A673 (cell line): Measurements from ENCODE around the gene SINHCAF. TPM values are rescaled to one million over a fixed set of nuclear protein-coding genes. Genes with fewer than 3 reads are reported as not detected.

ENCODE experiments used
- BruUV-seq: library from RNA; stranded (reverse); fragments of 400-500 nt; replicated peaks from 2 replicates; lab custom pipeline; 2021; lab: Mats Ljungman, UMichigan
- CTCF ChIA-PET: fragments of 300-600 bp; sonication (Branson Sonifier 250); formaldehyde crosslinking; loops from one replicate; lab custom pipeline; 2022; ENCODE audit warnings: antibody characterized with exemption; lab: Charles Lee
- POLR2A ChIA-PET: fragments of 300-600 bp; sonication (Branson Sonifier 250); formaldehyde crosslinking; loops from one replicate; lab custom pipeline; 2022; ENCODE audit warnings: antibody characterized with exemption; ENCODE audit not compliant: low non-redundant PET; lab: Charles Lee
- DNase-seq: peaks from one replicate; pipeline ENCODE4 v3.0.0-alpha.2; 2015; ENCODE audit warnings: low spot score
- H3K27ac ChIP-seq: fragments of 200-600 bp; sonication (generic); 2 replicates; pipeline ENCODE4 v1.5.1; 2016; ENCODE audit warnings: mixed run types, low read depth, mild to moderate bottlenecking, mixed read lengths, antibody characterized with exemption, low read length; ENCODE audit not compliant: poor library complexity, severe bottlenecking
- H3K27me3 ChIP-seq: fragments of 200-600 bp; sonication (generic); replicated peaks from 2 replicates; pipeline ENCODE4 v1.6.1; 2017; ENCODE audit warnings: mixed run types, low read depth, mild to moderate bottlenecking, mixed read lengths, antibody characterized with exemption, low read length; ENCODE audit not compliant: insufficient read depth, poor library complexity
- H3K36me3 ChIP-seq: fragments of 200-600 bp; sonication (generic); 2 replicates; pipeline ENCODE4 v1.6.1; 2016; ENCODE audit warnings: mixed run types, mild to moderate bottlenecking, mixed read lengths, antibody characterized with exemption, low read length; ENCODE audit not compliant: insufficient read depth, poor library complexity, severe bottlenecking
- H3K4me1 ChIP-seq: fragments of 200-600 bp; sonication (generic); 2 replicates; pipeline ENCODE4 v1.6.1; 2017; ENCODE audit warnings: mixed run types, mild to moderate bottlenecking, mixed read lengths, antibody characterized with exemption, low read length; ENCODE audit not compliant: insufficient read depth, poor library complexity, severe bottlenecking
- H3K4me3 ChIP-seq: fragments of 200-600 bp; sonication (generic); 2 replicates; pipeline ENCODE4 v1.5.1; 2016; ENCODE audit warnings: low read depth, mixed run types, mild to moderate bottlenecking, mixed read lengths, low read length; ENCODE audit not compliant: poor library complexity, severe bottlenecking
- H3K9me3 ChIP-seq: fragments of 200-600 bp; sonication (generic); 2 replicates; pipeline ENCODE4 v1.6.1; 2016; ENCODE audit warnings: mixed run types, low read depth, mild to moderate bottlenecking, mixed read lengths, antibody characterized with exemption, low read length; ENCODE audit not compliant: poor library complexity, severe bottlenecking
- EZH2 ChIP-seq: fragments of 200-600 bp; sonication (generic); IDR thresholded peaks from 2 replicates; pipeline ENCODE4 v1.6.1; 2017; ENCODE audit warnings: borderline replicate concordance, low read depth, mild to moderate bottlenecking, mixed read lengths, antibody characterized with exemption, low read length; ENCODE audit not compliant: poor library complexity, severe bottlenecking
- intact Hi-C: fragments of 100-400 bp; cut with micrococcal nuclease; formaldehyde crosslinking; loops from one replicate; pipeline ENCODE4 v1.10.0; 2022; ENCODE audit not compliant: unreplicated experiment
- total RNA-seq: library from RNA; stranded (reverse); gene quantifications from 2 replicates; pipeline ENCODE4 v1.2.3, GENCODE V29; 2021
- TF ChIP-seq, protein P1 (sequence below): fragments of 300-800, 200-600 bp; sonication (generic); conservative IDR thresholded peaks from 2 replicates; pipeline ENCODE4 v1.5.1; 2017; ENCODE audit warnings: low read depth, mild to moderate bottlenecking, antibody characterized with exemption, low read length, moderate library complexity, mixed read lengths

The SINHCAF gene
- total RNA-seq, 1 experiment from 2014 or later, result 137 TPM

DNA sequence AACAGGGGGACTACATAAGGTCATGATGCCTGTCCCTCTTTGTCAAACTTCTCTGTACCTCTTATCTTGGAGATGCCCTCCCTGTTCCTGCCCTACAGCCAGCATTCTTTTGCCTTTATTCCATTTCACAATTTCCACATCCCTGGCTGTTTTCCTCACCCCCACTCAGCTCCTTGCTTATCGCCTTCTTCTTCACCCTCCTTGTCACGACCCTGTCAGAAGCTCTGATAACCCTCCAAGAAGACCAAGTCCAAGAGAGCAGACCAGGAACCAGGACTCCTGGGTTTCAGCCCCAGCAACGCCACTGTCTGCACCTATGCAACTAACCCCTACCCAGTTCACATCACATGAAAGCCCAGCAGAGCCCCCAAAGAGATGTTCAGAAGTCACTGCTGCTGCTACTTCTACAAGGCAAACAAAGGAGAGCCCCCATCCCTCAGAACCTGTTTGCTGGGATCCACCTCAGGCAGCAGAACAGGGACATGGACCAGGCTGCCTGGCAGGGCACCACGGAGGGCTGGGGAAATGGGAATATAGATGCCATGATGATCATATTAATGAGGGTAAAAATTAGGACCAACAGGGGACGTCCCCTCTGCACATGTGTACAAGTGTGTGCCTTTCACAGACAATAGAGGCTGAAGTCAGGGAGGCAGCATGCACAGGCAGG lies 92.8 kb downstream of the SINHCAF start:
- Histone ChIP-seq H3K4me3 (no peak overlapping the region), H3K36me3 (no peaks in the 10 kb centered on the region), H3K9me3 (no peaks in the 10 kb centered on the region), H3K27me3 (no peaks in the 10 kb centered on the region), H3K4me1 (no peaks in the 10 kb centered on the region), H3K27ac (no peak overlapping the region)
- no peak for DNase-seq
- TF ChIP-seq, protein P1, sequence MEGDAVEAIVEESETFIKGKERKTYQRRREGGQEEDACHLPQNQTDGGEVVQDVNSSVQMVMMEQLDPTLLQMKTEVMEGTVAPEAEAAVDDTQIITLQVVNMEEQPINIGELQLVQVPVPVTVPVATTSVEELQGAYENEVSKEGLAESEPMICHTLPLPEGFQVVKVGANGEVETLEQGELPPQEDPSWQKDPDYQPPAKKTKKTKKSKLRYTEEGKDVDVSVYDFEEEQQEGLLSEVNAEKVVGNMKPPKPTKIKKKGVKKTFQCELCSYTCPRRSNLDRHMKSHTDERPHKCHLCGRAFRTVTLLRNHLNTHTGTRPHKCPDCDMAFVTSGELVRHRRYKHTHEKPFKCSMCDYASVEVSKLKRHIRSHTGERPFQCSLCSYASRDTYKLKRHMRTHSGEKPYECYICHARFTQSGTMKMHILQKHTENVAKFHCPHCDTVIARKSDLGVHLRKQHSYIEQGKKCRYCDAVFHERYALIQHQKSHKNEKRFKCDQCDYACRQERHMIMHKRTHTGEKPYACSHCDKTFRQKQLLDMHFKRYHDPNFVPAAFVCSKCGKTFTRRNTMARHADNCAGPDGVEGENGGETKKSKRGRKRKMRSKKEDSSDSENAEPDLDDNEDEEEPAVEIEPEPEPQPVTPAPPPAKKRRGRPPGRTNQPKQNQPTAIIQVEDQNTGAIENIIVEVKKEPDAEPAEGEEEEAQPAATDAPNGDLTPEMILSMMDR, result no peak
- no peak for TF ChIP-seq EZH2
- CTCF ChIA-PET, result no interaction called here
- intact Hi-C loops, result no loop called here
- POLR2A ChIA-PET, result no interaction called here
- BruUV-seq, result no TSS peak

DNA sequence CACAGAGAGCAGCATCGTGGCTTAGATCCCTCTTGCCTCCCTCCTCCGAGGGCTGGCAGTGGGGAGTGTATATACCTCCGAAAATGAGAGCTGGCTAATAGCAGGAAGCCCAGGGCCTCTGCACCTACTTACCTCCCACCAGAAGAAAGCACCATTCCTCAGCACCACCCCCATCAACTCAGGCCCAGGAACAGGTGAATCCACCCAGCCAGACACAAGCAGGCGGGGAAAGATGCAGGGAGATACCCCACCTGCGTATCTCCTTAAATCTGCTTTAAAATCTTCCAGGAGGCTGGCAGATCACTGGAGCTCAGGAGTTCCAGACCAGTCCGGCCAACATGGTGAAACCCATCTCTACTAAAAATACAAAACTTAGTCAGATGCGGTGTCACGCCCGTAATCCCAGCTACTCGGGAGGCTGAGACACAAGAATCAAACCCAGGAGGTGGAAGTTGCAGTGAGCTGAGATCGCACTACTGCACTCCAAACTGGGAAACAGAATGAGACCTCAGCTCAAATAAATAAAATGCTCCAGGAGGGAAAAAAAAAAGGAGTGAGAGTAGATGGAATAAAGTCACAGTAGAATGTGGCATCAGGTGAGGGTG lies 93.5 kb downstream of the SINHCAF start:
- ChIA-PET CTCF (no interaction called here), POLR2A (no interaction called here)
- Histone ChIP-seq H3K27ac (no peak overlapping the region), H3K9me3 (no peaks in the 10 kb centered on the region), H3K4me1 (no peaks in the 10 kb centered on the region), H3K36me3 (no peaks in the 10 kb centered on the region), H3K4me3 (no peak overlapping the region), H3K27me3 (no peaks in the 10 kb centered on the region)
- intact Hi-C loops, result no loop called here
- TF ChIP-seq EZH2, result no peak
- TF ChIP-seq, protein P1, result no peak
- DNase-seq, result no peak
- BruUV-seq, result no TSS peak

DNA sequence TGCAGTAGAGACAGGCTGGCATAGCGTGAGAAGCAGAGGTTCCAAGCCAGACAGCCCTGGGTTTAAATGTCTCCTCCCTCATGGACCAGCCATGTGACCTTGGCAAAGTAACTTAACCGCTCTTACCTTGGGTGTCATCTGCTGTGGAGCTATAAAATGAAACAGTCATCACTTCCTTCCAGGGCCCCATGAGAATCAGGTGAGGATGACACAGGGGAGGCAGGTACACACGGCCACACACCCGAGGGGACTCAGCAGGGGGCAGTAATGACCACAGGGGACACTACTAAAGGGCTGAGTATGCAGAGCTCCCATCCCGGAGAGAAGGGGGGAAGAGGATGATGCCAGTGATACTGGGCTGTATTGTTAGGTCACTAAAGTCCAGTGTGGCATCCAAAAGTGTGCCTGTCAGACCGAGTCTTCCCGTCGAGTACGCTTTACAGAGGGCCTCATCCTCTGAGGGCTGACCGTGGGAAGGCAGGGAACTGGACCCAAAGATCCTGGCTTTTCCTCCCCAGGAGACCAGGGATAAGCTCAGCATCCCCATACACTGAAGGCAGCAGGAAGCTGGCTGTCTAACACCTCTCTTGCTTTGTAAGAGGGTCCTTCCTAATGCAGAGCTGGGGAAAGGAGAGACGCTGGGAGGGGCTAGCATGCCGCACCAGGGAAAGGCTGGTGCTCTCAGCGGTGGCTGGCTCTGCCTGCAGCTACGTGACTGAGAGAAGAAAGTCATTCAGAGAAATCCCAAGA lies 94.2 kb downstream of the SINHCAF start:
- no peak for DNase-seq
- intact Hi-C loops, result no loop called here
- CTCF ChIA-PET, result no interaction called here

More for the DNA sequence above, 94.2 kb downstream of the SINHCAF start:
- H3K4me1 ChIP-seq, result no peaks in the 10 kb centered on the region
- no peaks in the 10 kb centered on the region for H3K9me3 ChIP-seq
- H3K36me3 ChIP-seq, result no peaks in the 10 kb centered on the region
- POLR2A ChIA-PET, result no interaction called here
- no peak for TF ChIP-seq EZH2
- TF ChIP-seq, protein P1, result no peak
- BruUV-seq, result no TSS peak
- no peak overlapping the region for H3K27ac ChIP-seq
- H3K27me3 ChIP-seq, result no peaks in the 10 kb centered on the region
- H3K4me3 ChIP-seq, result no peak overlapping the region
